OCI-LY7 (cell line): ENCODE results near the gene ATP6V0E2.
"Not testable (repeated sequence)": the region's sequence is repeated elsewhere in the genome, so short reads cannot be mapped to it uniquely, and the experiment has no call there.

Experiments used
- EZH2phosphoT487 ChIP-seq: fragments of 200-600 bp; sonication (generic); IDR thresholded peaks from 2 replicates; pipeline ENCODE4 v1.6.1; 2018; ENCODE audit warnings: low read depth, borderline replicate concordance, mild to moderate bottlenecking, mixed run types, antibody characterized with exemption, low read length, moderate library complexity, mixed read lengths
- TF ChIP-seq, protein P1 (sequence below): fragments of 200-600 bp; sonication (generic); conservative IDR thresholded peaks from 2 replicates; pipeline ENCODE4 v1.5.1; 2014; ENCODE audit warnings: mild to moderate bottlenecking, antibody characterized with exemption, low read length, moderate library complexity, mixed read lengths

DNA sequence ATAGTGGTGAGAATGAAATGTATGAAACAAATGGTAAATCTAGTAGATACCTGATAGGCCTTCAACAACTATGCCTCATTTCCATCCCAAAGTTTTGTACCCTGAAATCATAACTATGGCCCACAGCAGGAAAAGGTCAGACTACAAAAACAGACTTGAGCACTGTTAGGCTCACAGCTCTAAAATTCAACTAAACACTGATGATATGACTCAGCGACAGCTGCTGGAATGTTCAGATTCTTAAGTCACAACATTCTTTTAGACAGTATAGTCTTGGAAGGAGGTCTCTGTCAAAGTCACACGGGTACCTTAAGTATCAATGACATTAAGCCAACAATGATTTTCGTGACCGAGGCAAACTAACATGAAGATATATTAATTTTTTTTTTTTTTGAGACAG lies 38.4 kb downstream of the ATP6V0E2 start:
- not testable (repeated sequence) for TF ChIP-seq EZH2phosphoT487
- TF ChIP-seq, protein P1, sequence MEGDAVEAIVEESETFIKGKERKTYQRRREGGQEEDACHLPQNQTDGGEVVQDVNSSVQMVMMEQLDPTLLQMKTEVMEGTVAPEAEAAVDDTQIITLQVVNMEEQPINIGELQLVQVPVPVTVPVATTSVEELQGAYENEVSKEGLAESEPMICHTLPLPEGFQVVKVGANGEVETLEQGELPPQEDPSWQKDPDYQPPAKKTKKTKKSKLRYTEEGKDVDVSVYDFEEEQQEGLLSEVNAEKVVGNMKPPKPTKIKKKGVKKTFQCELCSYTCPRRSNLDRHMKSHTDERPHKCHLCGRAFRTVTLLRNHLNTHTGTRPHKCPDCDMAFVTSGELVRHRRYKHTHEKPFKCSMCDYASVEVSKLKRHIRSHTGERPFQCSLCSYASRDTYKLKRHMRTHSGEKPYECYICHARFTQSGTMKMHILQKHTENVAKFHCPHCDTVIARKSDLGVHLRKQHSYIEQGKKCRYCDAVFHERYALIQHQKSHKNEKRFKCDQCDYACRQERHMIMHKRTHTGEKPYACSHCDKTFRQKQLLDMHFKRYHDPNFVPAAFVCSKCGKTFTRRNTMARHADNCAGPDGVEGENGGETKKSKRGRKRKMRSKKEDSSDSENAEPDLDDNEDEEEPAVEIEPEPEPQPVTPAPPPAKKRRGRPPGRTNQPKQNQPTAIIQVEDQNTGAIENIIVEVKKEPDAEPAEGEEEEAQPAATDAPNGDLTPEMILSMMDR: not testable (repeated sequence)
